Hepatocyte (in vitro differentiated cells): ENCODE data around the gene SP7.

Experiments
- CTCF ChIP-seq: fragments of 200-600 bp; sonication (generic); IDR thresholded peaks from 2 replicates; pipeline ENCODE4 v1.5.1; 2016; ENCODE audit warnings: antibody characterized with exemption, mild to moderate bottlenecking; ENCODE audit not compliant: poor library complexity
- EZH2 ChIP-seq: fragments of 200-600 bp; sonication (generic); IDR thresholded peaks from 2 replicates; pipeline ENCODE4 v1.6.1; 2016; ENCODE audit warnings: antibody characterized with exemption, mild to moderate bottlenecking, borderline replicate concordance
- EZH2phosphoT487 ChIP-seq: fragments of 200-600 bp; sonication (generic); IDR thresholded peaks from one replicate; pipeline ENCODE4 v1.6.1; 2018; ENCODE audit warnings: antibody characterized with exemption, mild to moderate bottlenecking, low read depth, moderate library complexity; ENCODE audit not compliant: unreplicated experiment, severe bottlenecking

GRCh38 chr12:53344824-53345485, 8.8 kb upstream of the SP7 start:
- TF ChIP-seq EZH2phosphoT487 (no peak), CTCF (peak; percentile 71), EZH2 (no peak)
